SHP77 (cell line): ENCODE data around the gene PLXNB3.
"Not testable (repeated sequence)": the region's sequence is repeated elsewhere in the genome, so short reads cannot be mapped to it uniquely, and the experiment has no call there.

Experiments
- DNase-seq, 2 experiments: peaks; one replicate each; lab custom pipeline; 2025; lab: John Stamatoyannopoulos, UW

PLXNB3 gene

DNA sequence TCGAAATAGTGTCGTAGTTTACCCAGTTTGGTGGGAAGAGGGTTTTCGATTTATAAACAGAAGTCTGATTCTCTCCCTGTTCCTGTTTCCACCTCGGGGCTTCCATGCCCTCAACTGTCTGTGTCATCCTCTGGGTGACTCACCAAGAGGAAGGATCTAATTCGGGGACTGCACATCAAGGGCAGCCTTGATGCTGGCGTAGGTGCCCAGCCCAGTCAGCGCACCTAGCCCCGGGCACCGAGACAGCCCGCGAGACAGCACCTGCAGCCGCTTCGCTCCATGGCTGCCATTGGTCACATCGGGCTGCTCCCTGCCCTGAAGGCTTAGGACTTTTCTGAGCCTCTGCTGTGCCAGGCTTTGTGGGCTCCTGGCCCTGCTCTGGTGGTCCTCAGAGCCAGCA, 31.6 kb upstream of the PLXNB3 start:
- DNase-seq = no peak

DNA sequence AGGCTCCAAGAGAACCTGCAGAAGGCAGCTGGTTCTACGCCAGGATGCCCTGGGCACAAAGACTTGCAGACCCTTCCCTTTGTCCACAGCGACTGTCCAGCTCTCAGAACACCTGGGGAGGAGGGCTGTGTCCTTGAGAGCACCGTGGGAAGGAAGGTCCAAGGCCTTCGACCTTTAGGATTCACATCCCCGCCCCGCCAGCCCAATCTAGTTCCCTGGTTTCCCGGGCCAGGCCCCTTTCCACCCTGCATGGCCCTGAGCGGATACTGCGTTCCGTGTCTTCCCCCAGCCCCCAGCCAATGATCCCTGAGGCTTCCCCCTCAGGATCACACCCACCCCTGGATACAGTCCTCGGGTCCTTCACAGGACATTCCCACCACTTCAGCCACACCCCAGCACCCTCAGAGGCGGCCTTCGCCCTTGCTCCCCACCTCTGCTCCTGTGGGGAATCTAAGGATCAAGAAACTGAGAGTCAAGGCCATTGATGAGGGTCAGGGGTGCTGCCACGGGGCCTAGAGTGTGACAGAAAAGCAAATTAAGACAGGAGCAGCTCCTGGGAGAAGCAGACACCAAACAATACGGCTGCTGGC, 30.3 kb upstream of the PLXNB3 start:
- DNase-seq = no peak

DNA sequence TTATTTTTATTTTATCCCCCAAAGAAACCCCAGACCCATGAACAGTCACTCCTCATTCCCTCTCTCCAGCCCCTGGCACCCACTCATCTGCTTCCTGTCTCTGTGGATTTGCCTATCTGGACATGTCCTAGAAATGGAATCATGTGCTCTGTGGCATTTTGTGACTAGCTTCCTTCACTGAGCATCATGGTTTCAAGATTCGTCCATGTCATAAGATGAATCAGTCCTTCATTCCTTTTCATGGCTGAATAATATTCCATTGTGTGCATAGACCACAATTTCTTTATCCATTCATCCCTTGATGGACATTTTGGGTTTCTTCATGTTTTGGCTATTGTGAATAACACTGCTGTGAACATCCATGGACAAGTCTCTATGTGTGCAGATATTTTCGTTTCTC, 29.2 kb upstream of the PLXNB3 start:
- no peak for DNase-seq

GRCh38 chrX:153735274-153735673, 28.8 kb upstream of the PLXNB3 start:
- no peak for DNase-seq

GRCh38 chrX:153736071-153736820, 27.8 kb upstream of the PLXNB3 start:
- no peak for DNase-seq

DNA sequence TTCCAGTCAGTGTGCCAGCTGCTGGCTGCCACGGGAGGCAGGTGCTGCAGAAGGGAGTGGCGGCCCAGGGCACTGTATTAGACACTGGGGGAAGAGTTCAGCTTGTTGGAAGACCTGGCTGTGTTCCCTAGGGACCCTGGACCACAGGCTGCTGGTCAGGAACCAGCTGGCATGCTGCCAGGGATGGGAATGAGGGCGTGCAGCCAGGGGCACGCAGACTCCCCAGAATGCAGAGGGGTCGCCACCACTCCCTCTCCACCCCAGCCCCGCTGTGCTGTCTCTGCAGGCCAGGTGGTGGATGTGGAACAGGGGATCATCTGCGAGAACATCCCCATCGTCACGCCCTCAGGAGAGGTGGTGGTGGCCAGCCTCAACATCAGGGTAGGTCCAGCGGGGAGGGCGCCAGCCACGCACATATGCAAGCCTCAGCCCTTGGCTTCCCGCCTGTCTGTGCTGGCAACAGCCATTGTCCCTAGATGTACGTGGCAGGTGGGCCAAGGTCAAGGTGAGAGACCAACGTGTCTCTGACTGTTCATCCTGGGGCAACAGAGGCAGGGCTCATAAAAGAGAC, 27.1 kb upstream of the PLXNB3 start:
- DNase-seq = no peak

DNA sequence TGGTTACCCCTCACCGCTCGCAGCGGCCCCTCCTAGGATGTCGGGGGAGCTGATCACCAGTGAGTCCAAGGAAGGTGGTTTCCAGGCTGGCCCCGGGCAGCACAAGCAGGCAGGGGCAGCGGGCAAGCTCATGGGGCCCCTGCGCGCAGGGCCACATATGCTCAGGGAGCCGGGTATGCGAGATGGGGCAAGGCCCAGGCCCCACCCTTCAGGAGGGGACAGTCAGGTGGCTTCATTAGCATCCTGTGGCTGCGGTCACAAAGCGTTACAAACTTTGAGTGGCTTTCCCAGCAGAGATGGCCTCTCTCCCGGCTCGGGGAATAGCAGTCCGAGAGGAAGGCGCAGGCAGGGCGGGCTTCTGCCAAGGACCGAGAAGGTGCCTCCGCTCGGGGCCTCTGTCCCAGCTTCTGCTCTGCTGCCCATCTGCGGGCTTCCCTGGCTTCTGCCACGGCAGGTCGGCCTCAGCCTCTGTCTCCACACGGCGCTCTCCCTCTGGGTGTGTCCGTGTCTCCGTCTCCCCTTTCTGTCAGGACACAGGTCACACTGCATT, 25.9 kb upstream of the PLXNB3 start:
- DNase-seq = no peak

GRCh38 chrX:153739754-153740486, 24.1 kb upstream of the PLXNB3 start:
- DNase-seq = no peak

DNA sequence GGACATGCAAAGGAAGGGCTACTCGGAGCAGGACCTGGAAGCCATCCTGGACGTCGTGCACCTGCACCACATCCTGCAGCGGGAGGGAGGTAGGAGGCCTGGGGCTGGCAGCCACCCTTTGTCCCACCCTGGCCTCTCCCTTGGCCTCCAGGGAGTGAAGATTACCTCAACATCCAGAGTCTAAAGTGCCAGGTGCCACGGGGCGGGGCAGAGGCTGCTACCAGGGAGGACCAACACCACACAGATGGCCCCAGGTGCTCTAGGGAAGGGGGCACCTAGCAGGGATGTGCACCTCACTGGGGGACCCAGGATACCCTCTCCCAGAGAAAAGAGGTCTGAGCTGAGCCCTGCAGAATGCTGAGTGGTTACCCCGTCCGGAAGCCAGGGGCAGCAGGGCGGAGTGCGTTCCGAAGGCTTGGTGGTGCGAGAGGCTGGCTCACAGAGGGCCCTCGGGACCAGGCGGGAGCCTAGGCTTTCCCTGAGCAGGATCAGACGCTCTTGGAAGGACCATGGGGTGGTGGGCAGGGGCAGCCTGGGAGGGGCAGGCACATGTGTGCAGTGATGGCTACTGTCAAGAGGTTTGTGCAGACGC, 23.3 kb upstream of the PLXNB3 start:
- no peak for DNase-seq

- DNase-seq = no peak
Measured at GRCh38 chrX:153741446-153741845, 22.6 kb upstream of the PLXNB3 start.

DNA sequence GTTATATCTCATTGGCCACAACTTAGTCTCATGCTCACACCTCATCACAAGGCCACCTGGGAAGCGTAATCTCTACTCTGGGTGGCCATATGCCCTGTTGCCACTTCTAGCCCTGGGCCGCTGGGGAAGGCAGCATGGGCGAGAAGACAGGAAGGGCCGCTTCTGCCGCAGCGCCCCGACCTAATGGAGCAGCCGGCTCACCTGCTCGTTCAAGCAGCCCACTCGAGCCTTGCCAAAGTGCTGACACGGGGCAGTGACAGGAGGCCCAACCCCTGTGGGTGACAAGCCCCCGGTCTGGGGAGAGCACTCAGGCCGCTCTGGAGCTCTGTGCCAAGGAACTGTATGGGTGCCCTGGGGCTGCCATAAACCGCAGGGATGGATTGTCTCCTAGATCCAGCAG, 21.9 kb upstream of the PLXNB3 start:
- DNase-seq = not testable (repeated sequence)

GRCh38 chrX:153742796-153743467, 21.1 kb upstream of the PLXNB3 start:
- DNase-seq = not testable (repeated sequence)

GRCh38 chrX:153743468-153744209, 20.4 kb upstream of the PLXNB3 start:
- peak; percentile 48 to 62 for DNase-seq

DNA sequence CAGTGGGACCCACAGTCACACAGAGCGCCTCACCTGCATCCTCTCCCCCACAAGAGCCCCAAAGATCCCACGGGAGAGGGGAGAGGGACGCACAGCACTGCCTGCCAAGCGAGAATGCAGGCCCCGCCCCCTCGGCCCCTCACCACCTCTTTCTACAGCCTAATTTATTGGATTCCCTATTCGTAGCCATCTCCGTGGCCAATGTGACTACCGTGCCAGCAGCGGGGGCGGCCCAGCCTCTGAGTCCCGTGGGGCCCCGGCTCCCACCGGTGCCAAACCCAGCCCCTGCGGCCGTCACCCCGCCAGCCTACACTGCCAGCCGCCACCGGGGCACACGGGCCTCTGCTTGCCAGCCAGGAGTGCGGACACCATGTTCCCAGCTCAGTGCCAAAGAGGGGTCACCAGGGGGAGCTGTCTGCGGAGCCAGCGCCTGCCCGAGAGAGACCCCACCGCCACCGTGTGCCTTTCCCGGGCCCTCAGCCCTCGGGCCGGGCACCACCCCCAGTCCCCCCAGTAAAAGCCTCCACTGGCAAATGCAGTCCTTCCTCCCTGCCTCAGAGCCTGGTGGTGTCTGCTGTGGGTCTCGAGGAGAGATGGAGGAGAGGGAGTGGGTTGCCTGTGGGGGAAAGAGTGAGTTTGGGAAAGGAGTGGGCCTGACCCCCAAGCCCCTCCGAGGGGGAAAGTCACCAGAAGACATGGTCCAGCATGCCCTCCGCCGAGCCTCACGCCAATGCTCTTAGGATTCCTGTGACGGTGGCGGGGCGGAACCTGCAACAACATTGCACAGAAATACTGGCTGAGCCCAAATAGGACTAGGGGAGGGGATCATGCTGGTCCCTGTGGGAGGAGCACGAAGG, 19.6 kb upstream of the PLXNB3 start:
- peak in 1 of 2 experiments; percentile 7 for DNase-seq

DNA sequence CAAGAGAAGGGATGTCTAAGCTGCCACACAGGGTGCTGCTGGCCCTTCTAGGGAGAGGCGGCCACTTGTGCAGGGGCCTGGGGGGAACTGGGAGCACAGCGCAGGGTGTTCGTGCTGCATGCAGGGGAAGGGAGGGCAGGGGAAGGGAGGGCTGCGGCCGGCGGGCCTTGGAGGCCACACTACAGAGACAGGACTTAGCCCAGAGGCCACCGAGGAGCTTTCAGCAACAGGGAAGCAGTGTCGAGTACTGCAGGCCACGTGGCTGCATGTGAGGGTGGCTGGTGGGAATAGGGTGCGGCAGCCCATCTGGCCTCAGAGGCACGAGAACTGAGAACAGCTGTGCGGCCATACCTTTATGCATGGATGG, 19.0 kb upstream of the PLXNB3 start:
- not testable (repeated sequence) for DNase-seq

GRCh38 chrX:153746359-153746758, 17.7 kb upstream of the PLXNB3 start:
- no peak for DNase-seq

DNA sequence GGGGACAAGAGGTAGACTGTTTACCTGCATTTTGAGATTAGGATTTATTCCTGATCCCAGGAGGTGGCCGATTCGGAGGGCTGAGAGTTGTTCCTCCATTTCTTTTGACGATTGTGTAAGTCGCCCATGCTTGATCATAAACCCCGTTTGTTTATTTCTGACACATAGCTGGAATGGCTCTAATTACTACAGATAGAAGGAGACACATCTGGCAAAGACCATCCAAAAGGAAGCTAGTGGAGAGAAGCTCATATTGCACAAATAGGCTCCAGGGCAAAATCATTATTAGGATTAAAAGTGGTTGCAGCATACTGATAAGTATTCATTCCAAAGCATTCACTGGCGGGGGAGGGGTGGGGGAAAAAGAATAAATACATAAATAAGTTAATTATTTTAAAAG, 17.1 kb upstream of the PLXNB3 start:
- not testable (repeated sequence) for DNase-seq

DNA sequence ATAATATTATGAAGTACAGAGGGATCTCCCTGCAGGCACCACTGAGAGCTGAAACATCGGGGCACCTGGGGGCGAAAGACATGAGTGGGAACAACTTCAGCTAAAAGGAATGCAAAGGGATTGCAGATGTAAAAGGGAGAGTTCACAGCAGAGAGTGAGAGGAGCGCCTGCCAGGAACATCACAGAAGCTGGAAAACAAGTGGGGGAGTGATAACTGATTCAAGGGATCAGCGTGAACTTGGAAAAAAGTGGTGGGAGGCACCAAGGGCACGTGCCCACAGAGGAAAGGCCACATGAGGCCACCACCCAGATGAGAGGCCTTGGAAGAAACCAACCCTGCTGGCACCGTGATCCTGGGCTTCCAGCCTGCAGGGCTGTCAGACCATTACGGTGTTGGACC, 15.0 kb upstream of the PLXNB3 start:
- DNase-seq = not testable (repeated sequence)

DNA sequence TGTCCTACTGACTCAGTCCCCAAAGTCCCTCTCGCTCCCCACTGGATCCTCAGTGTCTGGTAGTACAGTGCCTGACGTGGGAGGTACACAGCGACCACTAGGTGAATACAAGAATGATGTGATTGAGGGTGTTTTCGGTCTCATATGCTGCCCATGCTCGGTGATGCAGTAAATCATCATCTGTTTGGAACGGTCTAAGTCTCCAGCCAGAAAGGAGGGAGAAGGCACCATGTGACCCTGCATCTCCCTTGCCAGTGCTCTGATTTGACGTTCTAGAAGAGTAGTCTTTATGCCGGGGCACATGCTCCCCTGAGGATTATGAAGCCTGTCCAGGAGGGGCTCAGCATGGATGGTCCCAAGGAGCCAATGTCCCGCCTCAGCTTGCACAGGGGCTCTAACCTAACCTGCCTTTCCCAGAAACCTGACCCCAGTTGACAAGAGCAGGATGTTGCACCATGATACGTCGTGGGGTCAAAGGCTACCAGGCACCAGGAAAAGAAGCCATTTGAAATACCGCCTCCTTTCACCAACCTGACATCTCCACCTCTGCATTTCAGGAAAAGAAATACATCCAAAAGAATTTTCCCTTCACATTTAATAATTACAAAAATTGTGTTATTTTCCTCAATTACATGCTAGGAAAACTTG, 13.8 kb upstream of the PLXNB3 start:
- DNase-seq = no peak
